GM18508 (cell line): ENCODE results near the gene CHEK1.

Source experiments
- ATAC-seq: cut with Tn5 transposase; IDR thresholded peaks from one replicate; pipeline ENCODE4 v1.9.1; 2021; ENCODE audit warnings: moderate number of reproducible peaks; ENCODE audit not compliant: insufficient read depth, unreplicated experiment

Gene CHEK1

DNA sequence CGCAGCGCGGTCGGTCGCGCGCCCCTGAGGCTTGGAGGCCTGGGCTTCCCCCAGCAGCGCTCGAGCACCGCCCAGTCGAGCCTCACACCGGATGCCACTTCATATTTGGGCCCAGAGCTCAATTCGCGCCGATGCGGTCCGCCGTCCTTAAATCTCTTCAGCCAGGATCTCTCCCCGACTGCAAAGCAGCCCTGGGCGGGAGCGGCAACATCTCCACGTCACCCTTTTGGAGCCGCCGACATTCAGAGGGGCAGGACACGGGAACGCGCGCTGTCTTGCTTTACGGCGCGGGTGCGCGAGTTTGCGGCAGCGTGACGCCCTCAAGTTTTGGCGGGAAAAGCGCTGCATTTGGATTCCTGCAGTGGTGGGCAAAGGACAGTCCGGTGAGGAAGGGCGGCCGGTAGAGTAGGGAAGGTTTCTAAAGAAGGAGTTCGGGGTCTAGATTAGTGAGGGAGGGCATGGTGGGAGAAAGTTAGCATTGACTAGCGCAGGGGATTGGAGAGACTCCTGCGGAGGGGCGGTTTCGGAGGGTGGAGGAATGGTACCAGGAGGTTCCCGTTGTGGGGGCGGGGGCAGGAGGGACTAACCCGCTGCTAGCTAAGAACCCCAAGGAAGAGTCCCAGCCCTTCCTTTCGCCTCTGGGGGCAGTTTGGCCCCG, 796 bp downstream of the CHEK1 start:
- ATAC-seq, result peak; percentile 33

DNA sequence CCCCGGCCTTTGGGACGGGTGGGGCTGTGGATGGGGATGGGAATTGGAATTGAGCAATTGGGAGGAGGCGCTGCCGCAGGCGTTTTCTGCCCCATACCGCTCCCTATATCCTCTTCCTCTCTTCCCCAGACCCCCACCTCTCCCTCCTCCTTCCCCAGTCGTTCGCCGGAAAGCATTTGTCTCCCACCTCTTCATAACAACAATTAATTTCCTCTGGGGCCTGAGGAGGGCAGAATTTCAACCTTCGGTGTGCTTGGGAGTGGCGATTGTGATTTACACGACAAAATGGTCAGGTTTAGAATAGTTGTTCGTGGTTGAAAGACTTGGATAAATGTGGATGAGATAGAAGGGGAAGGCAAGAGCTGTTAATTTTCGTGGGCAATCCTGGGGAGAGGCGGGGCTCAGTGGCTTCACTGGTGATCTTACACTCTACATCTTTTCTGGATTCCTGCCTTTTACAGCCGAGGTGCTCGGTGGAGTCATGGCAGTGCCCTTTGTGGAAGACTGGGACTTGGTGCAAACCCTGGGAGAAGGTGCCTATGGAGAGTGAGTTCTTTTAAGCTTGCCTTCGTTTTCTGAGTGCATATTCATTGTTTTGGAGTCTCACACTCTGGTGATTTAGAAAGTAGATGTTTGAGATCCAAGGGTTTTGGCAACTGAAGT, 1.5 kb downstream of the CHEK1 start:
- peak; percentile 27 for ATAC-seq

DNA sequence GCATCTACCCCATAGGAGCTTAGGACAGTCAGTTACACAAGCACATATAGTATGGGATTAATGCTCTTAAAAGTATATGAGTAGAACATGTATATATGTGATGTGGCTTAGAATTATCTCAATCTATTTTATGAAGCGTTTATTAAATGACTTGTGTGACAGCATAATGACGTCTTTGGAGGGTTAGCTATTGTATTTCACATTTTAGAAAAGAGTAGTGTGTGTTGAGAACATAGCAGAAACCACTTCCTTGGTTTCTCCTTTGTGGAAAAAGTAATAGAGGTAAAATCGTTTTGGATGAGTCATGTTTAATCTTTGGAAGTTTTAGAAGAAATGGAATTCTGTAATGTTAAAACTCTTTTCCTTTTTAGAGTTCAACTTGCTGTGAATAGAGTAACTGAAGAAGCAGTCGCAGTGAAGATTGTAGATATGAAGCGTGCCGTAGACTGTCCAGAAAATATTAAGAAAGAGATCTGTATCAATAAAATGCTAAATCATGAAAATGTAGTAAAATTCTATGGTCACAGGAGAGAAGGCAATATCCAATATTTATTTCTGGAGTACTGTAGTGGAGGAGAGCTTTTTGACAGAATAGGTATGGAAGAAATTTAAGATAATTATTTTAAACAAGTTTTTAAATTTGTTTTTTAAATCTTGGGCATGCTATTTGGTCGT, 2.4 kb downstream of the CHEK1 start:
- no peak for ATAC-seq

DNA sequence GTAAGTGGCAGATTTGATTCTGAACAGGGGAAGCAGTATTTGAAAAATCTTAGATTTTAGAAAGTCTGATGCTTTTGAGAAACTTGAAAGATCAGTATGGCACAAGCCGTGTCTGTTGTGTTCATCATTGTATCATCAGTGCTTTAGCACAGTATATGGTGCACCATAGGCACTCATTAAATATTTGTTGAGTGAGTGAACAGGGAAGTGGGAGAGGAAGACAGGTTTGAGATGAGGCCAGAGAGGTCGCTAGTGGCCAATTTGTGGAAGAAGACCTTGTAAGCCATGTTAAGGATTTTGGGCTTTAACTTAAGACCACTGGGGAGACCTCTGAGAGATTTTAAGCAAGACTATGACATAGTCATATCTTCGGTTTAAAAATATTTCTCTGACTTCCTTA, 12.9 kb downstream of the CHEK1 start:
- no peak for ATAC-seq

DNA sequence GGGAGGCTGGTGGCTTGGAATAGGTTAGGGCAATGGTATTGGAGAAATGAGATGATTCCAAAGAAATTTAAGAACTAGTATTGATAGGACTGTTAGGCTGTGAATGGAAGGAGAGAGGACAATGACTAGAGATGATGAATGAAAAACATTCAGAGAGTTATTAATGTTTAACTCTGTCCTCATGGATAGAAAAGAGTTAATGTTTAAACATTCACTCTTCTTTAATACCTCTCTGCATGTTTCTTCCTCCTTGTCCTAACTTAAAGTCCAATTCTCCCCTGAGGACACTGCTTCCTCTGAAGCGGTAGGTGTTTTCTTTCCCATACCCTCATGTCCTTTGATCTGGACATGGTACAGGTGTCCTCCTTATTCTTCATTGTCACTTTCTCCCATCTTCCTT, 13.4 kb downstream of the CHEK1 start:
- no peak for ATAC-seq

DNA sequence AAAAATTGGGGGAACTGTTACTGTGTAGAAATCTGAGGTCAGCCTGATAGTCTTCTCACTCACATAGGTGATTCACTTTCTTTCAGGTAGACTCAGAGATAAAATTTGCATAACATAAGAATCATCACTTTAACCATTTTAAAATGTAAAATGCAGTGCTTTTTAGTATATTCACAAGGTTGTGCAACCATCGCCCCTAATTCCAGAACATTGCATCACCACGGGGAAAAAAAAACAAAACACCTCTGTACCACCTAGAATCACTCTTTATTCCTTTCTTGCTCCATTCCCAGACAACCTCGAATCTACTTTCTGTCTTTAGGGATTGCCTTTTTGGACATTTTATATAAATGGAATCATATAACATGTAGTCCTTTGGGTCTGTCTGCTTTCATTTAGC, 20.9 kb downstream of the CHEK1 start:
- no peak for ATAC-seq

DNA sequence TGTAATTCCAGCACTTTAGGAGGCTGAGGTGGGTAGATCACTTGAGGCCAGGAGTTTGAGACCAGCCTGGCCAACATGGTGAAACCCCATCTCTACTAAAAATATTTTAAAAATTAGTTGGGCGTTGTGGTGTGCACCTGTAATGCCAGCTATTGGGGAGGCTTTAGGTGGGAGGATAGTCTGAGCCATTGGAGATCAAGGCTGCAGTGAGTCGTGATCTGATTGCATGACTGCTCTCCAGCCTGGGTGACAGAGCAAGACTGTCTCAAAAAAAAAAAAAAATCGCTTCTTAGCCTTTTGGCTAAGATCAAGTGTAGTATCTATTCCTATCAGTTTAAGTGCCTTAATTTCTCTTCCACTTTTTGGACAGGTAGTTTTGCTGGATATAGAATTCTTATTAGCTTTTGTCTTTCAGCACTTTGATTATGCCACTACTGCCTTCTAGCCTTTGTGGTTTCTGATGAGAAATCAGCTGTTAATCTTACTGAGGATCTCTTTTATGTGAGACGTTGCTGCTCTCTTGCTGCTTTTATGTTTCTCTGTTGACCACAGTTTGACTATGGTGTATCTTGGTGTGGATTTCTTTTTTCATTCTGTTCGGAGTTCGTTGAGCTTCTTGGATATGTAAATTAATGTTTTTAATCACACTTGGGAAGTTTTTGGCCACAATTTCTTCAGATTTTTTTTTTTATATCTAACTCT, 24.7 kb downstream of the CHEK1 start:
- no peak for ATAC-seq

DNA sequence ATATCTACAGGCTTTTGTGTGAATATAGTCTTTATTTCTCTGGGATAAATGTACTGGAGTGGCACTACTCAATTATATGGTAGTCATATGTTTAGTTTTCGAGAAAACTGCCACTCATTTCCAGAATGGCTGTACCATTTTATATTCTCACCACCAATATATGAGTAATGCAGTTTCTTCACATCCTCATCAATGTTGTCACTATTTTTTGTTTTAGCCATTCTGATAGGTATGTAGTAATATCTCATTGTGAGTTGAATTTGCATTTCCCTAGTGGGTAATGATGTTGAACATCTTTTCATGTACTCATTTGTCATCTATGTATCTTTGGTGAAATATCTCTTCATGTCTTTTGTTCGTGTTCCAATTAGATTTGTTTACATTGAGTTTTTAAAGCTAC, 37.7 kb downstream of the CHEK1 start:
- no peak for ATAC-seq

DNA sequence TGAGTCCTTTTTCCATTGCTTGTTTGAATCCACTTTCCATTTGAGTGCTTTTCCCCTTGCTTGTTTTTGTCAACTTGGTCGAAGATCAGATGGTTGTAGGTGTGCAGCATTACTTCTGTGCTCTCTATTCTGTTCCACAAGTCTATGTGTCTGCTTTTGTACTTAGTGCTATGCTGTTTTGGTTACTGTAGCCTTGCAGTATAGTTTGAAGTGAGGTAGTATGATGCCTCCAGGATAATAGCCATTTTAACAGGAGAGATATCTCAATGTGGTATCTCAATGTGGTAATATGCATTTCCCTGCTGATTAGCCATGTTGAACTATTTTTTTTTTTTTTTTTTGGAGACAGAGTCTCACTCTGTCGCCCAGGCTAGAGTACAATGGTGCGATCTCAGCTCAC, 38.9 kb downstream of the CHEK1 start:
- ATAC-seq, result no peak

DNA sequence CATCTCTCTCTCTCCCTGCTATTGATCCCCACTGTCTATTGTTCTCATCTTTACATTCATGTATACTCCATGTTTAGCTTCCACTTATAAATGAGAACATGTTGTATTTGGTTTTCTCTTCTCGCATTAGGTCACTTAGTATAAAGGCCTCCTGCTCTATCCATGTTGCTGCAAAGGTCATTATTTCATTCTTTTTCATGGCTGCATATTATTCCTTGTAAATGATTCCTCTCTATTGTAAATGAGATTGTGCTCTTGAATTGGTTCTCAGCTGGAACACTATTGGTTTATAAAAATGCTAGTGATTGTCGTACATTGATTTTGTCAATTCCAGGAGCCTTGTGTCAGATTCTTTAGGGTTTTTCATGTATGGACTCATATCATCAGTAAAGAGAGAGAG, 42.2 kb downstream of the CHEK1 start:
- no peak for ATAC-seq

DNA sequence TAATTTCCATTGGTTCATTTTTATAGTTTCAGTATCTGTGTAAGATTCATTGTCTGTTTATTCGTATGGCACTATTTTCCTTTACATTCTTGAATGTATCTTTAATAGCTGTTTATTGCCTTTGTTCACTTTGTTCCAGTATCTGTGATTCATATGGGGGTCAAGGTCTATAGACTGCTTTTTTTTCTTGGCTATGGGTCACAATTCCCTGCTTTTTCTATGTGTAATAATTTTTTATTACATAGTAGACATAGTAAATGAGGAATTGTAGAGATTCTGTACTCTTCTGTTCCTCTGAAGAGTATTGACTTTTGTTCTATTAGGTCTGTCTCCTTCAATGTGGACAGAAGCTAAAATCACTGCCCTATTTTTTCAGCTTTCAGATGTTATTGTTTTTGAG, 45.2 kb downstream of the CHEK1 start:
- no peak for ATAC-seq

DNA sequence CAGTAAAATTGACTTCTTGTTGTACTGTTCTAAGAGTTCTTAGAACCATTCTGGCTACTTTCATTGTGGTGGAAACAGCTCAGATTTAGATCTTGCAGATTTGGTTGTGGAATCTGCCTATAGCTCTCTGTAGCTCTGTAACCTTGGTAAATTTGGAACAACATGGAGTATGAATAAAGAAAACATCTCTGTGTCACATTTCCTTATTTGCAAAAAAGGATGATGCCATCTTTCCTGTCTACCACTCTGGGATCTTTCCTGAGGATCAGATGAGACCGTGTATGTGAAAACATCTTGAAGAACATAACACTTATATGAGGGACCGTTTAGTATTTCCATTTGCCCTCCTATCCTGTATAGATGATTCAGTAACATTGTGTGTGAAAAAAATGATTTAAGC, 46.6 kb downstream of the CHEK1 start:
- no peak for ATAC-seq

DNA sequence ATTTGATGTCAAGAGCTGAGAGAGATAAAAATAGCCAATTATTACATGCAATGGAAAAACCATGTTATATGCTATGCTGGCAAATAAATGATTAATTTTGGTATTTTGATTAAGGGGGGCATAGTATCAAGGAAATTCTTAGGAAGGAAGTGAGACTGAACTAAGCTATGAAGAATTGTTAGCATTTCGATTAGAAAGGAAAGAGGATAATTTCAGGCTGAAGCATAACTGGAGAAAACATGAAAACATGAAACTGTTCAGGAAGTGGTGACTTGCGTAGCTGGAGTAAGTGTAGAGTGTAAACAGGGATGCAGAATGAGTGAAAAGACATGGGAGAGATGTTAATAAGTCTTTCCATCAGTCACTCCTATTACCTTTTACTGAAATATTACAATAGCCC, 49.2 kb downstream of the CHEK1 start:
- ATAC-seq, result no peak

DNA sequence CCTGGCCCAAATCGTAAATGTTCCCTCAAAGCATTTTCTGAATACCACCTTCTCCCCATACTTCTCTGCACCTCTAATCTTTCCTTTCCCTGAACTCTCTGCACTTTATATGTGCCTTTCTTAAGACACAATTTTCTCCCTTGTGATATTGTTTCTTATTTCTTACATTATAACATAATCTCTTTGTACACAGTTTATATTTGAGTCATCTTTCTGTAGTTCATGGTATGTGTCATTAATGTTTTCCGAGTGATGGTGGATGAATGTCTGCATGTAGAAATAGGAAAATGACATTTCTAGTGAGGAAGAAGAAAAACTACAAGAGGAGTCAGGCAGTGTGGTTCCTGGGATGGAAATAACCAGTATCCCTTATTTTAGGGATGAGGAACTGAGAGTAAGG, 50.2 kb downstream of the CHEK1 start:
- no peak for ATAC-seq

DNA sequence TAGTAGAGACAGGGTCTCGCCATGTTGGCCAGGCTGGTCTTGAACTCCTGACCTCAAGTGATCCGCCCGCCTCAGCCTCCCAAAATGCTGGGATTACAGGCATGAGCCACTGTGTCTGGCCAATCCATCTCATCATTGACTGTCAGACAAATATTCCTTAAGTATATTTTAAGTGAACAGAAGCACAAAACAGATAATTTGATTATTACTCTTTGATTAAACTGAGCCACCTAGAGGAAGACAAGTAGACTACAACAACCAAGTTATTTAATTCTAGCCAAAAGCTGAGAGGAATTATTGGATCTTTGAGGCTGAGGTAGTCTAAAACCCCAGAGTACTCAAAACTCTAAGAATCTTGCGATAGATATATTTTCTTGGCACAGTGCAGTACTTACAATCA, 54.4 kb downstream of the CHEK1 start:
- ATAC-seq, result no peak

DNA sequence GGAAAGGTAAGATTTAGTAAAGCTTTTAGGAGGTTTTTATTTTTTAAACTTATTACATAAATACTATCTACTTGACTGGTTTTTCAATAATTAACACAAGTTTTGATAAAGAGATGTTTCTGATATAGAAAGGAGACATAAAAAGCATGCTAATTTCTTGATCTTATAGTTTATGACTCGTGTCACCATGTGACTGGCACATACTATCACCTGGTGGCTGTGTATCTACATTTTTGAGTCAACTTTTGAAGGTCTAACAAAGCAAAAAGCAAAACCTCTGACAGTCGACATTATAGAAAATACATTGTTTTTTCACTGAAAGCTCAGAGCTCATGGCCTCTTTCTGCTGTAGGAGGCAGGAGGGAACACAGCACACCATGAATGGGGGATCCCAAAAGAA, 54.9 kb downstream of the CHEK1 start:
- no peak for ATAC-seq

DNA sequence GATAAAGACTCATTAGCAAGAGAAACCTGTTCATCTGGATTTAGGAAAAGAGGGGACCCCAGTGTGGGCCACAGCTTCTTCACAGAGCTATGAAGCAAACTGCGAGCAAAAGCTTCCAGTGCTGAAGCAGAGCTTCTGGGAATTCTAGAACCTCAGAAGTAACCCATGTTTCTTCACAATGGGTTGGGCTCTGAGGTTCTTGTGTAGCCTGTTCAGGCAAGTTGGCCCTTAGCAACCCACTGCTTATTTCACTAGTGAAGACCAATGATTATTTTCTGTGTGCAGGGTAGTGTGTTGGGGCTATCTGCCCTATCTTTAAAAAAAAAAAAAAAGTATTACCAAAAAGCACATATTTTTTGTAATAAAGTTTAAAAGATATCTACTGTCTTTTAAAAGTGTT, 55.8 kb downstream of the CHEK1 start, which contains the start of gene ACRV1:
ACRV1 (minus strand) TSS at position 101 of the 400 bp plus-strand sequence; CDS start at position 34, 67 bp downstream.
- ATAC-seq, result no peak

DNA sequence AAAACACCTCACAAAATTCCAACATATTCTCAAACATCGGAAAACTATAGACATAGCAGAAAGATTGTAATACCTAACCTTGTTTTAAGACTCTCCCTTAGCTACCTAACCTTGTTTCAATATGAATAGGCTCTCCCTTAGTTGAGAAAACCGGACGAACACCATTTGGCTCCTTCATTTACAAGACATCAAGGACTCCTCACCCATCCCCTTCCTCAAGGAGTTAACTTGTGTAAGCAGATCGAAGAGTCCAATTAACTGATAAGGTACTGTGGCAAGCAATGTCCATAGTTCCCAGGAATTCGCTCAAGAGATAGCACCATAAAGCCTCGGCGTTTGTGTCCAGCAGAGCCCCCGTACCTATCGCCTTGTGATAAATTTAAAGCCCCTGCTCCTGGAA, 60.3 kb downstream of the CHEK1 start:
- no peak for ATAC-seq

DNA sequence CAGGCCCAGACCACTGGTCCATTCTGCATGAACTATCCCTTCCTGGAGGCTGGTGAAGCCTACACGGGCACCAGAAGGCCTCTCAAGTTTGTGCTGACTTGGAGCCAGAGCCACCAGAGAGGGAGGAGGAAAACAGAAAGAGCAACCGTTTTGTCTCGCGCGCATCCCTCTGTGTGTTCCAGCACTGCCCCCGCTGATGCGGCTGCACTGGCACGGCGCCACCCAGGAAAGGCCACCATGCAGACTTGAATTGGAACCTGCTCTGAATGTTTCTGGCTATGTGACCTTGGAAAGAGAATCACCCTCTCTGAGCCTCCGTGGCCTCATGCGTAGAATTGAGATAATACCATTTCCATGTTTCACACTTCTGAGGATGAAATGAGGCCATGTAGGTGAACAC, 63.1 kb downstream of the CHEK1 start:
- ATAC-seq, result no peak

DNA sequence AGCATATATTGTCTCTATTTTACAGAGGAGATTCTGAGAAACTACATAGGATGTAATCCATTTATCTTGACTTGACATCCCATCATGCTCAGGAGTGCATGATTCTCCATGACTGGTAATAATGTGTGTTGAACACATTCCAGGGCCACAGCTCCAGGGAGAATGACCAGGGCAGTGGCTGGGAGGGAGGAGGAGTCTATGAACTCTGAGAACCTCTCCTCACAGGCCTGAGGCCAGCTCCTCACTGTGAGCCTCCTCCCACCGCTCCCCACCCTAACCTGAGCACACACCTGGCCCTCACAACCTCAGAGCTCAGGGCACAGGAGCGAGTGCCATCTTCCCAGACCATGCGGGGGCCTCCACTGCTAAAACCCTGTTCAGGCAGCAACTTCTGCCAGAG, 63.7 kb downstream of the CHEK1 start:
- ATAC-seq, result no peak

DNA sequence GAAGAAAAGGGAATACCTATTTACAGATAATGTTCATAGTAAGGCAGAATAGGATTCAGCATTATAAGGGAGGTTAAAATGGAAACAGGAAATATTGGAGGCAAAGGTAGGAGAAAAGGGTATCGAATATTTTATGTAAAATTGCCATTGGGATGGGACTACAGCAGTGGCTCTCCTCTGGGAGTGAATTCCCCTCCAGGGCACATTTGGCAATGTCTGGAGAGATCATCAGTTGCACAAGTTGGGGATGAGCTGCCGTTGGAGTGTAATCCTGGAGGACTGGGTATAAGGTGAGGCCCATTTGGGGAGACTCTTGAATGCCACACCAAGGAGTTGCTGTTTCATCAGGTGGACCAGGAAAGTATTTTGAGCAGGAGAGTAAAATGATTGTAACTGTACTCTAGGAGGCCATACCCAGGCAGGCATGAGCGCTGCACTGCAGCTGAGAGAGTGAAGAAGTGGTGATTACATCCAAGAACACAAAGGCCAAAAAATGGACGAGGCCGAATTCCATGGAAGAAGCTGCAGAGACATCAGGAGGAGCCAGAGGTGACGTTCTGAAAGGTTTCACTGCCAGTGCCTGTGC, 64.4 kb downstream of the CHEK1 start:
- ATAC-seq, result no peak
